ENCODE measurements around the gene RNF115.
"Not testable (repeated sequence)": the region's sequence is repeated elsewhere in the genome, so short reads cannot be mapped to it uniquely, and the experiment has no call there.

RNF115 gene

GRCh38 chr1:145823565-145824498, at the start of gene RNF115, which contains the start of gene POLR3C:
RNF115 (minus strand) TSS chr1:145824095; CDS start chr1:145823873, 222 bp downstream.
POLR3C (plus strand) TSS chr1:145824200; CDS start chr1:145825777, 1,577 bp downstream.
- DNase-seq = peak; percentile 85

- DNase-seq = peak; percentile 56
These were observed 48.4 kb upstream of the RNF115 start for GRCh38 chr1:145871994-145872924.

GRCh38 chr1:145868232-145868631, 44.3 kb upstream of the RNF115 start:
- no peak for DNase-seq

- no peak for DNase-seq
These were observed 39.6 kb upstream of the RNF115 start for GRCh38 chr1:145863282-145864018.

GRCh38 chr1:145859491-145860023, 35.7 kb upstream of the RNF115 start:
- DNase-seq = peak; percentile 84

- DNase-seq = peak; percentile 92
These were observed 35.1 kb upstream of the RNF115 start, which contains the start of gene PIAS3 for GRCh38 chr1:145858901-145859490. PIAS3 (minus strand) TSS chr1:145859081; CDS start chr1:145858990, 91 bp downstream.

- DNase-seq = peak; percentile 28
These were observed 34.5 kb upstream of the RNF115 start for GRCh38 chr1:145858238-145858900.

- DNase-seq = no peak
These were observed 33.3 kb upstream of the RNF115 start for GRCh38 chr1:145857170-145857569.

- DNase-seq = no peak
These were observed 31.6 kb upstream of the RNF115 start for GRCh38 chr1:145855426-145855948.

- no peak for DNase-seq
These were observed 25.7 kb upstream of the RNF115 start for GRCh38 chr1:145849356-145850160.

GRCh38 chr1:145847827-145848226, 23.9 kb upstream of the RNF115 start:
- DNase-seq = no peak

GRCh38 chr1:145846201-145846612, 22.3 kb upstream of the RNF115 start:
- peak; percentile 42 for DNase-seq

- DNase-seq = peak; percentile 65
These were observed 21.7 kb upstream of the RNF115 start, which contains the start of gene NUDT17 for GRCh38 chr1:145845514-145846161. NUDT17 (plus strand) TSS chr1:145845630; CDS start chr1:145845641, 11 bp downstream.

GRCh38 chr1:145845144-145845513, 21.2 kb upstream of the RNF115 start:
- DNase-seq = peak; percentile 72

GRCh38 chr1:145843031-145843430, 19.1 kb upstream of the RNF115 start:
- no peak for DNase-seq

- peak; percentile 40 for DNase-seq
These were observed 13.8 kb upstream of the RNF115 start for GRCh38 chr1:145837656-145838055.

- DNase-seq = not testable (repeated sequence)
These were observed 6.9 kb upstream of the RNF115 start for GRCh38 chr1:145830810-145831209.

- peak; percentile 72 for DNase-seq
These were observed 4.6 kb upstream of the RNF115 start for GRCh38 chr1:145828367-145829026.

- peak; percentile 34 for DNase-seq
These were observed 4.1 kb upstream of the RNF115 start for GRCh38 chr1:145827966-145828365.
